Uterus (tissue), 4 donors: Measurements from ENCODE around the gene LAPTM4A. TPM values are rescaled to one million over a fixed set of nuclear protein-coding genes. Genes with fewer than 3 reads are reported as not detected.

Source experiments
- DNase-seq, 2 donors: peaks; one replicate each; pipeline ENCODE4 v3.0.0-alpha.2; 2019 to 2020
- H3K27ac ChIP-seq, 2 donors: fragments of 200-600 bp; sonication (generic); 1 replicate in 1 of 2; 2 replicates in 1 of 2; pipeline ENCODE4 v1.5.1; 2016 to 2018
- H3K27me3 ChIP-seq, 2 donors: fragments of 200-600 bp; sonication (generic); one replicate each; pipeline ENCODE4 v1.5.1; 2018 to 2019; ENCODE audit warnings: control low read depth in 1 of 2
- H3K36me3 ChIP-seq, 2 donors: fragments of 200-600 bp; sonication (generic); one replicate each; pipeline ENCODE4 v1.5.1; 2019; ENCODE audit warnings: control low read depth in 1 of 2
- H3K4me1 ChIP-seq, 2 donors: fragments of 200-600 bp; sonication (generic); one replicate each; pipeline ENCODE4 v1.5.1; 2018 to 2019; ENCODE audit warnings: control low read depth in 1 of 2
- H3K4me3 ChIP-seq, 2 donors: fragments of 200-600 bp; sonication (generic); 1 replicate in 1 of 2; 2 replicates in 1 of 2; pipeline ENCODE4 v1.5.1; 2018 to 2019; ENCODE audit warnings: mild to moderate bottlenecking in 1 of 2
- H3K9me3 ChIP-seq, 2 donors: fragments of 200-600 bp; sonication (generic); one replicate each; pipeline ENCODE4 v1.5.1; 2019; ENCODE audit warnings: control low read depth in 1 of 2
- POLR2A ChIP-seq, 2 donors: fragments of 450-650 bp; IDR thresholded peaks; one replicate each; pipeline ENCODE4 v1.6.1; 2016; ENCODE audit warnings: antibody characterized with exemption in 2 of 2, mild to moderate bottlenecking in 1 of 2, moderate library complexity in 1 of 2
- intact Hi-C: fragments of 100-400 bp; cut with DNase I; formaldehyde crosslinking; loops from one replicate; pipeline ENCODE4 v1.15.1; 2023; ENCODE audit warnings: low total_unique reads
- total RNA-seq, 4 donors: library from RNA; depleted of rRNA in 3 of 4; stranded (reverse); fragments of >200 nt in 3 of 4; gene quantifications; one replicate each; pipeline versions ENCODE4 v1.1.0 to v1.2.4, GENCODE V29; 2014 to 2023
- TF ChIP-seq, protein P1 (sequence below), 4 experiments: fragments of 200-600 bp in 2 of 4; fragments of 450-650 bp in 2 of 4; sonication (generic) in 2 of 4; IDR thresholded peaks; one replicate each; pipeline ENCODE4 v1.5.1; 2016 to 2019; ENCODE audit warnings: antibody characterized with exemption in 4 of 4, mild to moderate bottlenecking in 2 of 4, moderate library complexity in 1 of 4
- donor health status: DM: yes; HTN: yes; CAD: no.

LAPTM4A gene
- total RNA-seq, 4 donors from 2014 or later: 255 to 386 (median 292) TPM

DNA sequence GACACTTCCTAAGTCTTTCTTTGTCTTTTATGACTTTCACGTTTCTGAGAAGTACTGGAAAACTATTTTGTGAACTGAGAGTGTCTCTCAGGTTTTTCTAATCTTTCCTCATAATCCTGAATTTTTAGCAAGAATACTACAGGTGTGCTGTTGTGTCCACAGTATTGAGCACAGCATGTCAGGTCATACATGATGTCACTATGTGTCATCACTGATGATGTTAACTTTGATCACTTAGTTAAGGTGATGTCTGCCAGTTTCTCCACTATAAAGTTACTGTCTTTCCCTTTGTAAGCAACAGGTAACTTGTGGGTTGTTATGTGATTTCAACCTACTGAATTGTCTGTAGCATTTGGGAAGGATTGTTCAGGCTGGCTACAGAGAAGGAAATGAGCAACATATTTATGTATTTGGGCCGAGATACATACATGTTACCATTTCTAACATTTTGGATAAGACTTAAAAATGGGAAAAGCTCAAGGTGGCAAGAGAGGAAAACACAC, 50.0 kb downstream of the LAPTM4A start:
- Histone ChIP-seq H3K4me3 (no peak overlapping the region), H3K36me3 (no peaks in the 10 kb centered on the region), H3K27ac (no peak overlapping the region), H3K9me3 (no peaks in the 10 kb centered on the region), H3K27me3 (no peaks in the 10 kb centered on the region), H3K4me1 (no peaks in the 10 kb centered on the region)
- TF ChIP-seq, protein P1, sequence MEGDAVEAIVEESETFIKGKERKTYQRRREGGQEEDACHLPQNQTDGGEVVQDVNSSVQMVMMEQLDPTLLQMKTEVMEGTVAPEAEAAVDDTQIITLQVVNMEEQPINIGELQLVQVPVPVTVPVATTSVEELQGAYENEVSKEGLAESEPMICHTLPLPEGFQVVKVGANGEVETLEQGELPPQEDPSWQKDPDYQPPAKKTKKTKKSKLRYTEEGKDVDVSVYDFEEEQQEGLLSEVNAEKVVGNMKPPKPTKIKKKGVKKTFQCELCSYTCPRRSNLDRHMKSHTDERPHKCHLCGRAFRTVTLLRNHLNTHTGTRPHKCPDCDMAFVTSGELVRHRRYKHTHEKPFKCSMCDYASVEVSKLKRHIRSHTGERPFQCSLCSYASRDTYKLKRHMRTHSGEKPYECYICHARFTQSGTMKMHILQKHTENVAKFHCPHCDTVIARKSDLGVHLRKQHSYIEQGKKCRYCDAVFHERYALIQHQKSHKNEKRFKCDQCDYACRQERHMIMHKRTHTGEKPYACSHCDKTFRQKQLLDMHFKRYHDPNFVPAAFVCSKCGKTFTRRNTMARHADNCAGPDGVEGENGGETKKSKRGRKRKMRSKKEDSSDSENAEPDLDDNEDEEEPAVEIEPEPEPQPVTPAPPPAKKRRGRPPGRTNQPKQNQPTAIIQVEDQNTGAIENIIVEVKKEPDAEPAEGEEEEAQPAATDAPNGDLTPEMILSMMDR (IDR thresholded peaks at IDR 0.05): no peak
- TF ChIP-seq POLR2A (IDR thresholded peaks at IDR 0.05): no peak
- intact Hi-C loops: no loop called here
- DNase-seq: no peak

DNA sequence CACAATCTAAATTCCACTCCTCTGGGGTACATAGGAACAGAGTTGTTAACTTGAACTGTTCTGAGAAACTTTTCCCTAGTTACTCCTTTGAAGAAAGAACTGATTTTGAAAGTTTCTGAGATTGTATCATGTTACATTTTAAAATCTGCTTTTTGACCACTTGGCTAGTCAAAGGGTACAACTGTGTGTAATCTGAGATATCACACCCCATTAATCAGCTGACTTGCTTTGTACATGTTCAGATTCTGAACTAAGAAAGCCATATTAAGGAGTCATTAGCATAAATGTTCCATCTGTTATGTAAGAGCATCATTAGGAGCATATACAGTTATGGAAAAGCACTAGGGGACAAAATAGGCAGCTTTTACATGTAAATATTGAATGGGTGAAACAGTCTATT, 57.7 kb downstream of the LAPTM4A start:
- H3K4me1 ChIP-seq: no peaks in the 10 kb centered on the region
- H3K27ac ChIP-seq: no peak overlapping the region
- no peaks in the 10 kb centered on the region for H3K36me3 ChIP-seq
- no peak for TF ChIP-seq POLR2A (IDR thresholded peaks at IDR 0.05)
- TF ChIP-seq, protein P1 (IDR thresholded peaks at IDR 0.05): no peak
- no peak overlapping the region for H3K4me3 ChIP-seq
- intact Hi-C loops: no loop called here
- DNase-seq: no peak
- H3K27me3 ChIP-seq: no peaks in the 10 kb centered on the region
- H3K9me3 ChIP-seq: no peaks in the 10 kb centered on the region

DNA sequence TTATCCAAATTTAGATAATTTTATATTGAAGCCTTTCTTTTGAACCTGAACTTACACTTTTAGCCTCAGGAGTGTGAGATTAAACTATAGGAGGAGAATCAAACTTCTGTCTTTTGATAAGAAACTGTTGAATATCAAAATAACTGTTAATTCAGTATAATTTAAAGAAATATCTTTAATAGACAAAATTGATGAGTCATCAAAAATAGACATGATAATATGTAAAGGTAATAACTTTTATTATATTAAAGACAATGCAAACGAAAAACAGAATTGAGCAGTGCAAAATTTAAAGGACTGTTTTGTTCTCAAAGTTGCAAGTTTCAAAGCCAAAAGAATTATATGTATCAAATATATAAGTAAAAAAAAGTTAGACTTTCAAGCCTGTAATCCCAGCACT, 59.5 kb downstream of the LAPTM4A start:
- no peak for DNase-seq
- no peaks in the 10 kb centered on the region for H3K9me3 ChIP-seq
- no peaks in the 10 kb centered on the region for H3K4me1 ChIP-seq
- TF ChIP-seq, protein P1 (IDR thresholded peaks at IDR 0.05): no peak
- no peak for TF ChIP-seq POLR2A (IDR thresholded peaks at IDR 0.05)
- no peak overlapping the region for H3K27ac ChIP-seq
- no peaks in the 10 kb centered on the region for H3K27me3 ChIP-seq
- no peaks in the 10 kb centered on the region for H3K36me3 ChIP-seq
- intact Hi-C loops: no loop called here
- no peak overlapping the region for H3K4me3 ChIP-seq

DNA sequence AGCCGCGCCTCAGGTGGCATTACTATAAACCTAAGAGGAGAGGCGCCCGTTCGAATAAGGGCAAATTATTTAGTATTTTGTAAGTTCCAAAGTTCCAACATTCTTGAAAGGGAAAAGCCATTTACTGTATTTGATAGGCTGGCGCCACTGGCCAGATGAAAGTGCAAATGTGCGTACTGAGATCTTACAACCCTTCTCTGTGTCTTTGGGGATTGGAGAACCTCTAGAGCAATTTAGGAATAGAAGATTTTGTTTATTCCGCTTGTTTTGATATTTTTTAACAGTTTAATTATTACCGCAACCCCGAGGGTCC, 61.1 kb downstream of the LAPTM4A start:
- H3K9me3 ChIP-seq: no peaks in the 10 kb centered on the region
- H3K27me3 ChIP-seq: no peaks in the 10 kb centered on the region
- no peak for DNase-seq
- intact Hi-C loops: no loop called here
- no peaks in the 10 kb centered on the region for H3K4me1 ChIP-seq
- H3K27ac ChIP-seq: peak overlapping the region; percentile 1 to 69
- H3K36me3 ChIP-seq: no peaks in the 10 kb centered on the region
- TF ChIP-seq POLR2A (IDR thresholded peaks at IDR 0.05): no peak
- TF ChIP-seq, protein P1 (IDR thresholded peaks at IDR 0.05): no peak
- peak overlapping the region; percentile 53 to 60 for H3K4me3 ChIP-seq

DNA sequence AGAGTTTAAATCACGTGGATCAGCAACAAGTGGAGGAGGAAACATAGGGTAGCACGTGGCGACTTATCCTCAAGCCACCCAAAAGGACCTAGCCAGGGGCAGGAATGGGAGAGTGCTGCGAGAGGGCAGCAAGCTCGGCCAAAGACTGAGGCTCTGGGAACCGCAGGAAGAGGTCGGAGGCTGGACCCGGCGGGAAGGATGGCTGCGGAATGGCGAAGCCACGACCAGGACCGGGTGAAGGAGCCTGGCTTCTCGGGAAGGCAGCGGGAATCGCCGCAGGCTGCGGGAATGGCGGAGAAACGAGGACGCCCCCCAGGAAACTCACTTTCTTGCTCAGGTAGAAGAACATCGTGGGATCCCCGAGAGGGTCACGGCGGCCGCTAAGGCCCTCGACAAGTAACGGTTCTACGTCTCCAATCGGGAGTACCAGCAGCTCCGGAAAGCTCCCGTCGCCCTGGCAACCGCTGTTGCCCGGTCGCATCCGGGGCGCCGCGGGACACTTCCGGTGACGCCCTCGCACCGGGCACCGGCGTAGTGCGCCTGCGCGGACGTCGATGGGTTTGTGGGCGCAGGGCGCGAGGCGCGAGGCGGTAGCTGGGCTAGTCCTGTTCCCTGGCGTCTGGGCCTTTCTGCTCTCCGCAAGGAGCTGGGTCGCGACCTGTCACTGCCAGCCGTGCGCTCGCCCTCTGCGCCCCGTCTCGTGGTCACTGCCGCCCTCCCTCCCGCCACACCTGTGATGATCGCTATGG, 61.6 kb downstream of the LAPTM4A start, which contains the start of gene WDR35:
Gene WDR35, minus strand, starts transcription at position 439 of the 749 bp plus-strand sequence. Its CDS starts 90 bp downstream, at position 349.
- peak within 1 kb of the TSS; percentile 53 to 60 for H3K4me3 ChIP-seq
- peak; percentile 82 to 88 for DNase-seq
- intact Hi-C loops: no loop called here
- no peaks in the 10 kb centered on the region for H3K36me3 ChIP-seq
- no peaks in the 10 kb centered on the region for H3K27me3 ChIP-seq
- H3K9me3 ChIP-seq: no peaks in the 10 kb centered on the region
- TF ChIP-seq, protein P1 (IDR thresholded peaks at IDR 0.05): no peak
- TF ChIP-seq POLR2A (IDR thresholded peaks at IDR 0.05): peak in 1 of 2 donors; percentile 68
- peak within 1 kb of the TSS; percentile 1 to 69 for H3K27ac ChIP-seq
- no peaks in the 10 kb centered on the region for H3K4me1 ChIP-seq
